Thymus (tissue), 11 donors: ENCODE measurements around the gene MTF1. TPM values are rescaled to one million over a fixed set of nuclear protein-coding genes. Genes with fewer than 3 reads are reported as not detected.
"Not testable (repeated sequence)": the region's sequence is repeated elsewhere in the genome, so short reads cannot be mapped to it uniquely, and the experiment has no call there.

ENCODE experiments used
- DNase-seq, 9 donors: peaks; one replicate each; pipeline ENCODE4 v3.0.0-alpha.2; 2013; ENCODE audit warnings: low spot score in 9 of 9, low read depth in 6 of 9, missing footprints in 1 of 9
- H3K27ac ChIP-seq, 2 donors: one replicate each; pipeline ENCODE4 v1.5.1; 2013; ENCODE audit warnings: control low read depth in 1 of 2, low read depth in 1 of 2, low read length in 1 of 2, mild to moderate bottlenecking in 1 of 2, moderate library complexity in 1 of 2
- H3K27me3 ChIP-seq, 2 donors: one replicate each; pipeline ENCODE4 v1.5.1; 2013; ENCODE audit warnings: low read length in 1 of 2; ENCODE audit not compliant: control insufficient read depth in 2 of 2, insufficient read depth in 1 of 2
- H3K36me3 ChIP-seq, 2 donors: one replicate each; pipeline ENCODE4 v1.5.1; 2013; ENCODE audit warnings: low read length in 1 of 2, mild to moderate bottlenecking in 1 of 2, moderate library complexity in 1 of 2; ENCODE audit not compliant: control insufficient read depth in 2 of 2, insufficient read depth in 2 of 2
- H3K4me1 ChIP-seq, 2 donors: one replicate each; pipeline ENCODE4 v1.5.1; 2013; ENCODE audit warnings: low read length in 2 of 2; ENCODE audit not compliant: control insufficient read depth in 2 of 2, insufficient read depth in 2 of 2
- H3K4me3 ChIP-seq, 2 donors: one replicate each; pipeline ENCODE4 v1.5.1; 2013; ENCODE audit warnings: low read length in 2 of 2, control low read depth in 1 of 2, mild to moderate bottlenecking in 1 of 2
- H3K9me3 ChIP-seq, 2 donors: one replicate each; pipeline ENCODE4 v1.5.1; 2013; ENCODE audit warnings: low read length in 1 of 2, mild to moderate bottlenecking in 1 of 2; ENCODE audit not compliant: control insufficient read depth in 2 of 2, insufficient read depth in 1 of 2
- WGBS: extraction: QIAGEN DNeasy Blood & Tissue Kit; methylation state at CpG from one replicate; pipeline ENCODE4 v1.1.7; 2013; 5-methylcytosine and 5-hydroxymethylcytosine counted together
- polyA plus RNA-seq: library from polyadenylated mRNA; stranded (reverse); fragments of 200-250 nt; gene quantifications from one replicate; pipeline ENCODE4 v1.2.3, GENCODE V29; 2013
- total RNA-seq: library from RNA; stranded (reverse); fragments of 120-200 nt; gene quantifications from one replicate; pipeline ENCODE4 v1.2.4, GENCODE V29; 2013
- donor health status: healthy.

Gene MTF1
- total and polyA plus RNA-seq, 2 donors: 1.2 to 3.1 TPM

DNA sequence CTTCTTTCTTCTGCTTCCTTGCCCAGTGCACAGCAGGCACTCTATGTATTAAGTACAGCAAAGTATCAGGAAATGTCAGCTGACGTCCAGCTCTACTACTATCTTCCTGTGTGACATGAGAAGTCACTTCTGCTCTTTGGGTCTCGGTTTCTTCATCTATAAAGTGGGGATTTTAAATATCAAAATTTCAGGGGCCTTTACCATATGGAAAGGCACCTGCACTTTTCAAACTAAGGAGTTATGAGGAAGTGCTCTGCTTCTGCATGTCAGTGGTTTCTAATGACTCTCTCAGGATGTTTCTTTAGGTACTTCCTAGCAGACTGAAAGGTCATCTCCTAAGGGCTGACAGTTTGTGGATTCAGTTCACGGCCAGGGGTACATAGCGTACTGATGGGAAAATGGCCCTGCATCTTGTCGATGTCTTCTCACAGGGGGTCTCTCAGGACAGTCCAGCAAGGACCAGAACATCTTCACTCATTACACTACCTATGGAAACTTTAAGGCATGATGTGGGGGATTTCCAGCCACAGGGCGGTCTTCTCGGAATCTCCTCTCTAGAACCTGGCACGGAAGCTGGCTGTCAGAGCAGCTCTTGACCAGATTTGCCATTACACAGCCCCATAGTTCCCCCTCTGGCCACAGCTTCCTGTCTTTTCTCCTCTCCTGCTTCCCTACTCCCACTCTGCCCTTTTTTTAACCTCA is 42.0 kb upstream of the MTF1 start:
- peaks cover 0 to 5% of the 10 kb centered on the region in 2 donors for H3K9me3 ChIP-seq
- 65% methylated on average over 8 of the region's 8 CpGs for whole genome bisulfite sequencing
- no peak for DNase-seq
- no peaks in the 10 kb centered on the region for H3K36me3 ChIP-seq
- H3K4me1 ChIP-seq: no peaks in the 10 kb centered on the region
- H3K27ac ChIP-seq: peak overlapping the region; percentile 33 to 43
- no peak overlapping the region for H3K4me3 ChIP-seq
- H3K27me3 ChIP-seq: no peaks in the 10 kb centered on the region

GRCh38 chr1:37897563-37897962 is 38.2 kb upstream of the MTF1 start:
- not testable (repeated sequence) for H3K36me3 ChIP-seq, H3K27ac ChIP-seq, H3K4me3 ChIP-seq, H3K9me3 ChIP-seq, H3K27me3 ChIP-seq, H3K4me1 ChIP-seq, DNase-seq
- WGBS: 100% methylated on average over 3 of the region's 3 CpGs

- WGBS: 95% methylated on average over 2 of the region's 2 CpGs
- Histone ChIP-seq H3K9me3 (no peaks in the 10 kb centered on the region), H3K36me3 (peaks cover 8 to 11% of the 10 kb centered on the region in 2 donors), H3K27me3 (no peaks in the 10 kb centered on the region), H3K4me3 (no peak overlapping the region), H3K27ac (no peak overlapping the region), H3K4me1 (no peaks in the 10 kb centered on the region)
- no peak for DNase-seq
Observed at GRCh38 chr1:37893673-37894072, 34.3 kb upstream of the MTF1 start.

DNA sequence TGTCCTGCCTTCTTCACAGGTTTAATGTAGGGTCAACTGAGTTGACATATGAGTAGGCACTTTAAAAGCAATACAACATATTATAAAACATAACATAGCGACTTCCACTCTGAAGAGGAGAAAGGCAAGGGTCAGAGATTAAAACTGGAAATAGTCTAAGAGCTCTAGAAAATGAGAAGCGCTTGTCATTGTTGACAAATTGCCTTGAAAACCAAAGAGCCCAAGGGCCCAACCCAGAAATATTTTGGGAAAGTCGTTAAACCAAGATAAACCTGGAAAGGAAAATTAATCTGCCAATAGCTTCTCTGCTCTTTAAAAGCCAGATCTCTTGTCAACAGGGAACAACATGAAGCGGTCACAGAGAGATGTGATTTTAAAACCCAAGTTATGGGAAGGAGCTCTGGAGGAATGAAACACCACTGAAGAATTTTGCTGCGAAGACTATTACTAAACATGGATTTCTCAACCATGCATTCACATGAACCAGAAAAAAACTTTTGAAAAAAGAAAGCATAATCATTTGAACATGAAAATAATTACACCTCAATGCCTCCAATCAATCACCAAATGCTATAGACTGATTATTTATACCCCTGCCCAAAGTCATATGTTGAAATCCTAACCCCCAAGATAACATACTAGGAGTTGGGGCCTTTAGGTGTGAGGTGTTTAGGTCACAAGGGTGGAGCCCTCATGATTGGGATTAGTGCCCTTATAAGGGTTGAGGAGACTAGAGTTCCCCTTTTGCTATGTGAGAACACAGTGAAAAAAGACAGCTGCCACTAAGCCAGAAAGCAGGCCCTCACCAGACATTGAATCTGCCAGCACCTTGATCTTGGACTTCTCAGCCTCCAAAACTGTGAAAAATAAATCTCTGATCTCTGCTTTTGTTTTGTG is 33.0 kb upstream of the MTF1 start:
- Histone ChIP-seq H3K4me3 (no peak overlapping the region), H3K9me3 (no peaks in the 10 kb centered on the region), H3K36me3 (peaks cover 15 to 20% of the 10 kb centered on the region in 2 donors), H3K4me1 (no peaks in the 10 kb centered on the region), H3K27me3 (no peaks in the 10 kb centered on the region), H3K27ac (no peak overlapping the region)
- DNase-seq: no peak
- 89% methylated on average over 5 of the region's 5 CpGs for WGBS

DNA sequence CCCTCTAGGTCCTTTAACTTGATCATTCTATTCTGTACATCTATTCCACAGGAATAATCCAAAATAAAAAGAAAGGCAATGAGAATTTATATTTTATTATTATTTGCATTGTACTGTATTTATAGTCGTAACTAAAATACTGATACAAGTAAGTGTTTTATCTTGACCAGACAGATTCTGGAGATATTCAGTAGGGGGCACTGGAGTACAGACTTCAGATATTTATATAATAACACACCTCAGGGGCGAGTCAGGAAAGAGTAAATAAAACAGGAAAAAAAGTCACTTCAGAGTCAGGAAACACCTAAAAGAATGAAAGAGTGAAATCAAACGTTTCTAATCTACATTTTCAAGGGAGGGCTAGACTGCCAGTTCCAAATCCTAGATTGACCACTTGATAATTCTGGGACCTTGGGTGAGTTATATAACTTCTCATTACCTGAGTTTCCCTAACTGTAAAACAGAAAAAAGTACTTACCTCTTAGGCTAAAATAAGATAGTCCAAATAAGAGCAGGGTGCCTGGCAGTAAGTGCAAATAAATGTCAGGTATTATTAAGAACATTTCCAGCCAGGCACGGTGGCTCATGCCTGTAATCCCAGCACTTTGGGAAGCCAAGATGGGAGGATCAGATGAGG is 31.1 kb upstream of the MTF1 start:
- H3K4me1 ChIP-seq: no peaks in the 10 kb centered on the region
- no peak overlapping the region for H3K27ac ChIP-seq
- no peak overlapping the region for H3K4me3 ChIP-seq
- no peaks in the 10 kb centered on the region for H3K9me3 ChIP-seq
- DNase-seq: peak in 7 of 9 donors; percentile 10 to 64 (median 19)
- peaks cover 30 to 35% of the 10 kb centered on the region in 2 donors for H3K36me3 ChIP-seq
- no peaks in the 10 kb centered on the region for H3K27me3 ChIP-seq
- WGBS: 54% methylated on average over 4 of the region's 4 CpGs

DNA sequence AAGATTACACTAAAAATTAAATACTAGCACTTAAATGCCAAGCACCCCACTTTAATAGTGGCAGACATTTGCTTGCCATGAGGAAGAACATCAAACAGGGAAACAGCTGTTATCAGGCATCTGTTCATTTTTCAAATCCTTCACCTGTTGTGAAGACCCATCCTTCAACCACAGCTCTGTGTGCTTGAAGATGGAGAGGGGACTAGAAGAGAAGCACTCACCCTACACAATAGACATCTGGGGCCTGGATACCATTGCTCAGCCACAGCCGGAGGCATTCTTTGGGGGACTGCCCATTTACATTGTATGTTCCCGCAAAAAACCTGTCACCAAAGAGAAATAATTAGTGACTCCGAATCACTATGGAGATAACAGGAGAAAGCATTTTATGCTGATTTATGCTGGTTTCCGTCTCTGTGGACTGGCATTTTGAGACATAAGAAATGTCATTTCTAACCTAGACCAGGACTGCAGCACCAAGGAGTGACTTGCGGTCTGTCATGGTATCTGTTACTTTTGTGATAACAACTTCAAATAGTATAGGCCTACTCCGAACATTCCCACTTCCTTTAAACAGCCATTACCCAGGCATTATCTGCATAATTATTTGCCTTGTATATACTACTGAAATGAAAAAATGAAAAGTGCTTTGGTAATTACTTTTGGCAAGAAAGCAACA is 28.8 kb upstream of the MTF1 start:
- WGBS: 97% methylated on average over 6 of the region's 6 CpGs
- Histone ChIP-seq H3K9me3 (no peaks in the 10 kb centered on the region), H3K36me3 (peaks cover 36 to 51% of the 10 kb centered on the region in 2 donors), H3K4me1 (no peaks in the 10 kb centered on the region), H3K27me3 (no peaks in the 10 kb centered on the region), H3K27ac (no peak overlapping the region), H3K4me3 (no peak overlapping the region)
- no peak for DNase-seq

DNA sequence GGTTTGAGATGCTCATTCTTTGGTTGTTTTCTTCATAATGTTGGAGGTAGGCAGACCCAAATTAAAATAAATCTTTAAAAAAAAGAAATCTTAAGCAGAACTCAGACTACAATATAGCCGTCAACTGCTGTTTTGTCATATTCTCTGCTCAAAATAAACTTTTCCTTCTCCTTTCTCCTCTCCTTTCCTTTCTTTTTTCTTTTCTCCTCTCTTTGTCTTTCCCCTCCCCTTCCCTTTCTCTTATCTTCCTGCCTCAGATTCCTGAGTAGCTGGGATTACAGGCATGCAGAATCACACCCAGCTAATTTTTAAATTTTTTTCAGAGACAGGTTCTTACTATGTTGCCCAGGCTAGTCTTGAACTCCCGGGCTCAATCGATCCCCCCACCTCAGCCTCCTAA is 24.8 kb upstream of the MTF1 start:
- H3K9me3 ChIP-seq: no peaks in the 10 kb centered on the region
- 98% methylated on average over 3 of the region's 3 CpGs for WGBS
- peaks cover 47 to 70% of the 10 kb centered on the region in 2 donors for H3K36me3 ChIP-seq
- no peak for DNase-seq
- no peaks in the 10 kb centered on the region for H3K4me1 ChIP-seq
- no peaks in the 10 kb centered on the region for H3K27me3 ChIP-seq
- H3K27ac ChIP-seq: no peak overlapping the region
- H3K4me3 ChIP-seq: no peak overlapping the region

DNA sequence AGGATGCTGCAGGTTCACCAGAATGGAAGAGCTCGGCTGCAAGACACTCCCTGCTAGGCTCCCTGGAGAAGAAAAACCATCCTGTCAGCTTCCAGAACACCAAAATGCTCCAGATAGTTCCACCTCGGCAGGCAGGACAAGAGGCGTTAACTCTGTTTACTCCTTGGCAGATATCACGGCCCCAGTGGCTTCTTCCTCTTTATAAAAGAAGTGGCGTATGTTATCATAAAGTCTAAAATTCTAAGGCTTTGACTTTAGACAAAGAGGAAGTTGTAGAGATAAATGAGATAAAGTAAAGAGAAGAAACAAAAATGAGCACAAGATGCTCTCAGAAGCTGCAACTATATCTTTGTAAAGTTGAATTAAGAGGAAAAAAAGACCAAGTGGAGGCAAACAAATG is 24.3 kb upstream of the MTF1 start:
- DNase-seq: peak in 1 of 9 donors; percentile 13
- Histone ChIP-seq H3K36me3 (peaks cover 43 to 65% of the 10 kb centered on the region in 2 donors), H3K27me3 (no peaks in the 10 kb centered on the region), H3K4me1 (no peaks in the 10 kb centered on the region), H3K27ac (no peak overlapping the region), H3K4me3 (no peak overlapping the region), H3K9me3 (no peaks in the 10 kb centered on the region)
- 93% methylated on average over 5 of the region's 5 CpGs for WGBS
